Kidney (tissue), 14 donors: ENCODE data around the gene TFB1M. TPM values are rescaled to one million over a fixed set of nuclear protein-coding genes. Genes with fewer than 3 reads are reported as not detected.

Source experiments
- DNase-seq, 5 donors: peaks; one replicate each; pipeline ENCODE4 v3.0.0-alpha.2; 2013 to 2020
- FAIRE-seq: peaks from 2 replicates; lab custom pipeline; 2012; peaks lifted over from hg19 to GRCh38; lab: Jason Lieb, UNC
- H3K27ac ChIP-seq, 2 donors: one replicate each; pipeline ENCODE4 v1.7.0; 2013; ENCODE audit warnings: low read depth in 2 of 2, low read length in 2 of 2, inconsistent platforms in 1 of 2
- H3K27me3 ChIP-seq: one replicate; pipeline ENCODE4 v1.7.1; 2013; ENCODE audit warnings: low read length, inconsistent platforms; ENCODE audit not compliant: control insufficient read depth, insufficient read depth
- H3K36me3 ChIP-seq, 3 donors: one replicate each; pipeline versions ENCODE4 v1.7.0 to v1.7.1; 2013; ENCODE audit warnings: low read length in 3 of 3, control low read depth in 1 of 3, inconsistent platforms in 1 of 3; ENCODE audit not compliant: insufficient read depth in 3 of 3, control insufficient read depth in 2 of 3
- H3K4me1 ChIP-seq, 3 donors: one replicate each; pipeline versions ENCODE4 v1.7.0 to v1.7.1; 2013; ENCODE audit warnings: low read length in 3 of 3, inconsistent platforms in 1 of 3, low read depth in 1 of 3; ENCODE audit not compliant: control insufficient read depth in 2 of 3, insufficient read depth in 2 of 3
- H3K4me3 ChIP-seq, 3 donors: one replicate each; pipeline versions ENCODE4 v1.7.0 to v1.8.1; 2013; ENCODE audit warnings: low read length in 3 of 3, control low read depth in 1 of 3, inconsistent platforms in 1 of 3
- H3K9ac ChIP-seq, 3 donors: one replicate each; pipeline versions ENCODE4 v1.7.0 to v1.7.1; 2013; ENCODE audit warnings: low read length in 3 of 3, control low read depth in 1 of 3, inconsistent platforms in 1 of 3
- H3K9me3 ChIP-seq, 3 donors: one replicate each; pipeline versions ENCODE4 v1.7.0 to v1.7.1; 2013; ENCODE audit warnings: low read length in 3 of 3, control low read depth in 1 of 3, inconsistent platforms in 1 of 3; ENCODE audit not compliant: control insufficient read depth in 2 of 3, insufficient read depth in 1 of 3
- CTCF ChIP-seq: IDR thresholded peaks from 3 replicates; pipeline ENCODE4 v1.5.1; 2012; ENCODE audit warnings: mild to moderate bottlenecking, moderate library complexity, borderline replicate concordance; ENCODE audit not compliant: insufficient read depth; ENCODE audit errors: extremely low read depth
- intact Hi-C: fragments of 100-400 bp; cut with DNase I; formaldehyde crosslinking; loops from one replicate; pipeline ENCODE4 v1.11.1; 2022
- polyA plus RNA-seq: library from polyadenylated mRNA; stranded (reverse); fragments of 350-450 nt; fragmentation: Illumina TruSeq; extraction: RNeasy Lipid Tissue Mini Kit (QIAGEN cat#74804); gene quantifications from one replicate; pipeline ENCODE4 v1.2.3, GENCODE V29; 2014; ENCODE audit warnings: low read depth, low replicate concordance; ENCODE audit not compliant: insufficient read depth
- total RNA-seq: library from RNA; stranded (reverse); fragmentation: NEBNext Ultra II Directional; extraction: Animal tissue kit (Norgen Biotek cat#: 25700); gene quantifications from one replicate; pipeline ENCODE4 v1.2.1, GENCODE V29; 2021
- donor health status: control.
- donor health status: control.
- donor health status: control.
- donor health status: control.
- donor health status: control.
- donor health status: DM: yes; HTN: yes; CAD: no.
- donor health status: Normal renal cell carcinoma (clear cell type).

Gene TFB1M
- total and polyA plus RNA-seq, 2 donors from 2014 or later, result 16.3 to 28.1 TPM

- no peak overlapping the region for H3K9ac ChIP-seq
- intact Hi-C loops, result no loop called here
- H3K4me1 ChIP-seq, result peaks cover 0 to 2% (median 0%) of the 10 kb centered on the region in 3 donors
- DNase-seq (no peak), FAIRE-seq (no peak)
- no peak for TF ChIP-seq CTCF
- no peak overlapping the region for H3K27ac ChIP-seq
- H3K9me3 ChIP-seq, result peaks cover 0 to 5% (median 0%) of the 10 kb centered on the region in 3 donors
- H3K27me3 ChIP-seq, result no peaks in the 10 kb centered on the region
- no peak overlapping the region for H3K4me3 ChIP-seq
- no peaks in the 10 kb centered on the region for H3K36me3 ChIP-seq
Measured at GRCh38 chr6:155240905-155241600, 73.2 kb downstream of the TFB1M start.

- TF ChIP-seq CTCF, result no peak
- Histone ChIP-seq H3K4me3 (no peak overlapping the region), H3K9ac (no peak overlapping the region), H3K9me3 (peaks cover 0 to 5% (median 0%) of the 10 kb centered on the region in 3 donors), H3K4me1 (peaks cover 0 to 2% (median 0%) of the 10 kb centered on the region in 3 donors), H3K27ac (no peak overlapping the region), H3K36me3 (no peaks in the 10 kb centered on the region), H3K27me3 (no peaks in the 10 kb centered on the region)
- FAIRE-seq (no peak), DNase-seq (no peak)
- intact Hi-C loops, result no loop called here
Measured at GRCh38 chr6:155237613-155238012, 76.7 kb downstream of the TFB1M start.

GRCh38 chr6:155235087-155235486 lies 79.2 kb downstream of the TFB1M start:
- Histone ChIP-seq H3K27ac (no peak overlapping the region), H3K27me3 (no peaks in the 10 kb centered on the region), H3K4me3 (no peak overlapping the region), H3K9ac (no peak overlapping the region), H3K36me3 (no peaks in the 10 kb centered on the region), H3K4me1 (no peaks in the 10 kb centered on the region), H3K9me3 (peaks cover 0 to 5% (median 0%) of the 10 kb centered on the region in 3 donors)
- intact Hi-C loops, result no loop called here
- TF ChIP-seq CTCF, result no peak
- DNase-seq (no peak), FAIRE-seq (no peak)
